LNCaP clone FGC (cell line): ENCODE data around the gene OXSR1.

Experiments used
- DNase-seq: peaks from one replicate; pipeline ENCODE4 v3.0.0-alpha.2; 2011; ENCODE audit warnings: low read depth
- H3K4me3 ChIP-seq: 2 replicates; pipeline ENCODE4 v1.5.1; 2011; ENCODE audit warnings: mild to moderate bottlenecking, low read depth, low read length, control low read depth
- TF ChIP-seq, protein P1 (sequence below): IDR thresholded peaks from 2 replicates; pipeline ENCODE4 v1.5.1; 2012; ENCODE audit warnings: mild to moderate bottlenecking; ENCODE audit not compliant: control insufficient read depth, insufficient read depth; ENCODE audit errors: extremely low read depth

The OXSR1 gene

DNA sequence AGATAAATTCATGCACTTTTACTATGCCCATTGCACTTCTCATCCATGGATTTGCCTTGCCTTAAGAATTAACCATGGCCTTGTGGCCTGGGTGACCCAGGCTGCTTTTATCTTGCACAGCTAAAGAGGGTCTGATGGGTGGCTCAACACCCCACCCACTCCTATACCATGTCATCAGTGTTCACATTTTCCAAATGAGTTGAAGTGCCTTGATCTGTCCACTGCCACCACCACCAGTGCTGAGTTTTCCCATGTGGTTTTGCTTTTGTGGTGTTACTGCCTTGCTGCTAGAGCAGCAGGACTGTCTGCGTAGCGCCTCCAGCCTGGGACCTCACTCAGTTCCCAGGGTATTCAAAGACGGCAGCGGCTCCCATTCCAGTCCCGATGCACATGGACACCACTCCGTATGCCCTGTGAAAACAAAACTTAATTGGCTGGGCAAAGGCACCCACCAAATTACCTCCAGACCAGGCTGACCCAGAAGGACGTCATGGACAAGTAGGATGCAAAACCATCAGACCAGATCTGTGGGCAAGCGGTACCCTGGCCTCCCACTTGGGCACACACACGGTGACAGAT lies 42.5 kb upstream of the OXSR1 start:
- DNase-seq = no peak
- TF ChIP-seq, protein P1, sequence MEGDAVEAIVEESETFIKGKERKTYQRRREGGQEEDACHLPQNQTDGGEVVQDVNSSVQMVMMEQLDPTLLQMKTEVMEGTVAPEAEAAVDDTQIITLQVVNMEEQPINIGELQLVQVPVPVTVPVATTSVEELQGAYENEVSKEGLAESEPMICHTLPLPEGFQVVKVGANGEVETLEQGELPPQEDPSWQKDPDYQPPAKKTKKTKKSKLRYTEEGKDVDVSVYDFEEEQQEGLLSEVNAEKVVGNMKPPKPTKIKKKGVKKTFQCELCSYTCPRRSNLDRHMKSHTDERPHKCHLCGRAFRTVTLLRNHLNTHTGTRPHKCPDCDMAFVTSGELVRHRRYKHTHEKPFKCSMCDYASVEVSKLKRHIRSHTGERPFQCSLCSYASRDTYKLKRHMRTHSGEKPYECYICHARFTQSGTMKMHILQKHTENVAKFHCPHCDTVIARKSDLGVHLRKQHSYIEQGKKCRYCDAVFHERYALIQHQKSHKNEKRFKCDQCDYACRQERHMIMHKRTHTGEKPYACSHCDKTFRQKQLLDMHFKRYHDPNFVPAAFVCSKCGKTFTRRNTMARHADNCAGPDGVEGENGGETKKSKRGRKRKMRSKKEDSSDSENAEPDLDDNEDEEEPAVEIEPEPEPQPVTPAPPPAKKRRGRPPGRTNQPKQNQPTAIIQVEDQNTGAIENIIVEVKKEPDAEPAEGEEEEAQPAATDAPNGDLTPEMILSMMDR = no peak
- no peak overlapping the region for H3K4me3 ChIP-seq

DNA sequence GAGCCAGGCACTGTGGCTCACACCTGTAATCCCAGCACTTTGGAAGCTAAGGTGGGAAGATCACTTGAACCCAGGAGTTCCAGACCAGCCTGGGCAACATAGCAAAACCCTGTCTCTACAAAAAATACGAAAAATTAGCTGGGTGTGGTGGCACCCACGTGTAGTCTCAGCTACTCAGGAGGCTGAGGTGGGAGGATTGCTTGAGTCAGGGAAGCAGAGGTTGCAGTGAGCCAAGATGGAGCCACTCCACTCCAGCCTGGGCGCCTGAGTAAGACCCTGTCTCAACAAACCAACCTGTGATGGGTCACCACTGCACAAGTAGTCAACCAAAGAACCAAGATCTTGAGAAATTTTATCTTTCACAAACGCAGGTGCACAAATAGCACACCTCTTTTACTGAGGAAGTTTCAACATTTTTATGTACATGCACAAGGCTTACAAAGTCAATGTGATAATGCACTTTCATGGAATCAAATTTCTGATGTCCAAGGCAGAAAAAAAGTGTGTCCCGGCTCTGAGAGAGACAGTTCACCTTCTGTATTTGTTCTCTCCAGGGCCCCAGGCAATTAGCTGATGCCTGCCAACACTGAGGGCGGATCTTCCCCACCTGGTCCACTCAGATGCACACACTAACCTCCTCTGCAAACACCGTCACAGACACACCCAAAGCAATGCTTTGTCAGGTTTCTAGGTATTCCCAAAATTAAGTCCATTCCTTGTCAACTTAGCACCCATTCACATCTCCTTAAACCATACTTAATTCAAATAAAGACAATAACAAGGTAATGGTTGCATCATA lies 40.8 kb upstream of the OXSR1 start:
- peak; percentile 59 for DNase-seq
- no peak overlapping the region for H3K4me3 ChIP-seq
- TF ChIP-seq, protein P1 = no peak

DNA sequence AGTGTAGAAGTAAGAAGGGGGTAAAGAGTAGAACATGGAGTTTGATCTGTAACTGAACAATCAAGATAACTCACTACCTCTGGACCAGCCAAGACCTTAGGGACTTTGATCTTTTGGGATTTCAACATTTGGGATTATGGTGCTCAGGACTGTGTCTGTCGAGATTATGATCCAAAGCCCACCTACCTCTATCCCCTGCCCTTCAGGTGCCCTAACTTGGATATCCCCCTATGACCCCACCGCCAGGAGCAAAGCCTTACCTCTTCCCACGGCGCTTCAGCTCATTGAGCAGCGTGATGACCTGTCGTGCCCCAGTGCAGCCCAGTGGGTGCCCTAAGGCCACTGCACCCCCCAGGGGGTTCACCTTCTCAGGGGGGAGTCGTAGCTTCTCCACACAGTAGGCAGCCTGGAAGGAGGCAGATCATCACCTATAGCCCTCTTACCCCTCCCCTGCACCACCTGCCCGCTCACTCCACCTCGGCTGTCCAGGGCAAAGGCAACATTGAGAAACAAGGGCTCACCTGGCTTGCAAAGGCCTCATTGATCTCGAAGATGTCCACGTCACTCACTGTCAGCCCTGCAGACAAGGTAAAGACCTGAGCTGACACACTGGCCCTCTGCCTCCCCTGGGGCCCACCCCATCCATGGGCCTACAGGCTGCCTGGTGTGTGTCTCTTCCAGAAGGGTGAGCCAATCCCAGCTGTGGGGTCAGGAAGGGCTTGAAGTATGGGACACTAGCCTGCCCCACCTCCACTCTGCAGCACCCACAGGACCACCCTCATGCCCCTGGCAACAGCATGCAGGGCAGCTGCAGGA lies 39.8 kb upstream of the OXSR1 start:
- no peak overlapping the region for H3K4me3 ChIP-seq
- DNase-seq = no peak
- TF ChIP-seq, protein P1 = no peak

DNA sequence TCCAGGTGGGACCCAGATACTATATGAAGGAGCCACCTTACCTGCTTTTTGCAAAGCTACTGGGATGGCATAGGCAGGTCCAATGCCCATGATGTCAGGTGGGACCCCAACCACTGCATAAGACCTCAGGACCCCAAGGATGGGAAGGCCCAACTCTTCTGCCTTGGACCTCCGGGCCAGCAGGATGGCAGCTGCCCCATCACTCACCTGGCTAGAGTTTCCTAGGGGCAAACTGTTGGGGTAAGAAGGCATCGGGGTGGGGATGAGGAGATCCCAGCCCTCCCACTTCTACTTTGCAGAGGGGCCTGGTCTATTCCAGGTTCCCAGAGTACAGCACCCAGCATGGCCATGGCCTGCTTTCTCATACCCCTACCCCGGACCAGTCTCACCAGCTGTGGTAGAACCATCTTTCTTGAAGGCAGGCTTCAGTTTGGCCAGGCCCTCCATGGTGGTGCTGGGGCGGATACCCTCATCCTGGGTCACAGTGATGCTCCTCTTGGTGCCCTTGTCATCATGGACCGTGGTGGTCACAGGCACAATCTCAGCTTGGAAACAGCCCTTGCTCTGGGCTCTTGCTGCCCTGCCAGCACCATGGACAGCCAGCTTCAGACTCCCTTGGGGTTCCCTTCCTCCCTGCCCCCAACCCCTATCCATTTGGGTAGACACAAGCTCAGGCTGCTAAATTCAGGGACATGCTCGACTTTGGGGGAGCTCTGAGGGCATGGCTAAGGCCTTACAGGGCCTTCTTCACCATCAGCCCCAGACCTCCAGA lies 39.0 kb upstream of the OXSR1 start:
- TF ChIP-seq, protein P1 = no peak
- no peak for DNase-seq

DNA sequence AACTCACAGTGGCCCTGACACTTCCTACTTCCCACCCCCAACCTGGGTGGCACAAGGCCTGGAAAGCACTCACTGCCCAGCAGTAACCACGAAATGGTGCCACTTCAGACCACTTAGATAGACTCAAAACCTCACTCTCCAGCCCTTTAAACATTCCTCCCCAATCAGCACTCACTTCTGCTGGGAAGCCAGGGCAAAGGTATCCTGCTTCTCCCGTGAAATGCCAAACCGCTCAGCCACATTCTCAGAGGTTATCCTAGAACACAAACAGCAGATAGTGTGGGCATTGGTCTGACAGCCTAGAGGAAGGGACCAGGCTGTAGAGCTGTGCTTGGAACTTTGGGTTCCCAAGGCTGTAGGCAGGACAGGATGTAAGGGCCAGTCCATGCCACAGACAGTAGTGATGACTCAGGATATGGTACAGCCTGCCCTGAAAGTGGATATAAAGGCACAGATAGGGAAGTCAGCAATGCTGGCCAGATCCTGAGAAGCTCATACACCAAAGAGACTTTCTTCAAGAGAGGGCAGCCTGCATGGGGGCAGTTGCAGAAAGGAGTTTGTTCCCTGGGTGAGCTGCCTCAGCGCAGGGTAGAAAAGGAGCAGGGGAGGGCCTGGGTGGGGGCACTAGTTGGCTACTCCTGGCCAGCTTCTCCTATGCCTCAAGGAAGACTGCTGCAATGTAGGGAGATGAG lies 37.6 kb upstream of the OXSR1 start:
- TF ChIP-seq, protein P1 = no peak
- H3K4me3 ChIP-seq = no peak overlapping the region
- no peak for DNase-seq

More for the DNA sequence above, 39.0 kb upstream of the OXSR1 start:
- H3K4me3 ChIP-seq = no peak overlapping the region

DNA sequence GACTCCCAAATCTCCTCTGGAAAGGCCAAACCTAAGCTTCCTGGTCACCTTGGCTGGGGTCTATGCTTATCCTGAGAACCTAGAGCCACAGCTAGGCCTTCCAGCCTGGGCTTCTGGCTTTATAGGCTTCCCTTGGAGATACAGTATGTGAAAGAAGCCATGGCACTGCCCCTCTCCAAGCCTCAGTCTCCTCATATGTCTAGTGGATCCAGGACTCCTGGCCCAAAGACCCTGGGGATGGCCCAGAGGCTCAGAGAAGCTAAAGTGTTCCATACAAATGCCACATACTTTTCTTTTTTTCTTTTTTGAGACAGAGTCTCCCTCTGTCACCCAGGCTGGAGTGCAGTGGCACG lies 37.1 kb upstream of the OXSR1 start:
- H3K4me3 ChIP-seq = no peak overlapping the region
- TF ChIP-seq, protein P1 = no peak
- no peak for DNase-seq
